Activated CD8-positive, alpha-beta memory T cell treated with anti-CD3 and anti-CD28 coated beads, Interleukin-2, amount 50 U/mL, for 24 hours (primary cell): ENCODE measurements around the gene NMNAT2.
"Not testable (repeated sequence)": the region's sequence is repeated elsewhere in the genome, so short reads cannot be mapped to it uniquely, and the experiment has no call there.

Experiments used
- DNase-seq: peaks from one replicate; pipeline ENCODE4 v3.0.0-alpha.2; 2020; ENCODE audit errors: extremely low read depth

NMNAT2 gene

DNA sequence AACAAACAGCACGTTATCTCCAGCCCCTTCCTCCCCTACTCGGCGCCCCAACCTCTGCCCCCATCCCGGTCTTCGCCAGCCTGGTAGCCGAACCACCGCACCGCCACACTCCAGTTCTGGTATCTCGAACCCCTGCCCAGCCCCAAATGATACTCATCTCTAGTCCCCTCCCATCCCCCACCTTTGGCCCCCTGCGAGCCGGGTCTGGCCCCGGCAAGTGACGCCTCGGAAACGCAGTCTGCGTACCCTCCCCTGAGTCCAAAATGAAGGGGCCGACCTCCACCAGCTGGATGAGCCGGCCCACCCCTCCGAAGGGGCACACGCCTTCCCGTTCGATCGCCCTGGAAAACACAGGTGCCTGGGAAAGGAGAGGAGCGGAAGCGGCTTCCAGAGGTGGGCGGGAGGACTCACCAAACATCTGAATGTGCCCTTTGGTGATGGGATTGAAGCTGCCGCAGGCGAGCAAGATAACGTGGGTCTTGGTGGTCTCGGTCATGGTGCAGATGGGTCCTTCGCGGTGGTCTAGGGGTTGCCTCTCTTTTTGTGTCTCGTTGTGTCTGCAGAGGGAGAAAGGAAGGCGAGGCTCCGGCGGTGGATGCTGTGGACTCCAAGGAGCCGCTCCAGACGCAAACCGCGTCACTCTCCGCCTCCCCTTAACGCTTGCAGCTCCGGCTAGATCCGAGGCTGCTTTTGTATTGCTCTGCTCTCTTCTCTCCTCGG lies at the start of gene NMNAT2:
Gene NMNAT2, minus strand, starts transcription at position 609 of the 720 bp plus-strand sequence. Its CDS starts 113 bp downstream, at position 496.
- no peak for DNase-seq

DNA sequence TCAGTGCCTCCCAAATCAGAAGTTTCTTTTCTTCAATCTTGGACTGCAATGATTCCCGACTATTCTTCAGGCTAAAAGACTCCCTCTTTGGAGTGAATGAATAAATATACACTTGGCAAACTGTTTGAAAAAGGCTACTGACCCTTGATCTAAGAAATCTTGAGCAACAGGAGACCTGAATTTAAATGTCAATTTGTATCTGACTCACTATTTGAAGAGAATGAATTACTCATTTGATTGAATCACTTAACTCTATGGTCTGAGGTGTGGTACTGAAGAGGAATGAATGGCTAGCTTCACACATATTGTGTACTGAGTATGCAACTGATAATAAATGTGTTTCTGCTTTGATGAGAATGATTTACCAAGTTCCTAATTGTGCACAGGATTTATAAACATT lies 49.5 kb upstream of the NMNAT2 start:
- DNase-seq = no peak

DNA sequence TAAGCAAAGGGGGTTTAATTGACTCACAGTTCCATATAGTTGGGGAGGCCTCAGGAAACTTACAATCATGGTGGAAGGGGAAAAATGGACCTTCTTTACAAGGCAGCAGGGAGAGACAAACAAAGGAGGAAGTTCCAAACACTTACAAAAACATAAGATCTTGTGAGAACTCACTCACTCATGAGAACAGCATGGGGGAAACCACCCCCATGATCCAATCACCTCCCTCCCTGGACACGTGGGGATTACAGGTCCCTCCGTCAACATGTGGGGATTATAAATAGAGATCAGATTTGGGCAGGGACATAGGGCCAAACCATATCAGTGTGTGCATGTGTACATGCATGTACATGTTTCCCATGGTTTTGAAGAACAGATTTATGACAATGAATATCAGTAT lies 48.6 kb upstream of the NMNAT2 start:
- DNase-seq = no peak

DNA sequence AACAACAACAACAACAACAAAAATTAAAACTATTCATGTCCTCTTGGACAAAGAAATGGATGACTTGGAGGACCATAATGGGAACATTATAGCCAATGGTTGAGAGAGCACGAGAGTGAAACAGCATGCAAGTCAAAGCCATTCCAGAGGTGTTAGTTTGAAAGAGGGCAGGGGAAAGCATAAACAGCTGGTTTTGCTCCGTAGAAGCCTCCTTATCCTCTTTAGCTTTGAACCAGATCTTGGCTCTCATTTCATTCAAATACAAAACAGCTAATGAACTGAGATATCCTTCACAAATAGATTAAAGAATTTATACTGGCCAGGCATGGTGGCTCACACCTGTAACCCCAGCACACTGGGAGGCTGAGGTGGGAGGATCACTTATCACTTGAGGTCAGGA lies 45.4 kb upstream of the NMNAT2 start:
- no peak for DNase-seq

DNA sequence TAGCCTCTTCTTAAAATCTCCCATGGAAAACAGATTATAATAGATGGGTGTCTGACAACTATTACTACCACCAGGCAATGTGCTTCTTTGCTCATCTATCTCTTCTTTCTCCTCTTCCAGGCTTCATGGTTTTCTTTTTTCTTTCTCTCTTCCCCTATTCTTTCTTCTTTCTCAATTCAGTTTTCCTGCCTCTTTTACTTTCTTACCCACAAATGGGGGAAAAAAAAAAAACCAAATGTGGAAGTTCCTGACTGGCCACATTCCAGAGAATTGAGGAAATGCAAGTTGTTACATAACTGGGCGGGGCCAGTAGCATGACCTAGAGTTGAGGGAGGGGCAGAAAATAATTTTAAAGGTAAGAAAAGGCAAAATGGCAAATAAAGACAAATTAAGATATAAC lies 43.2 kb upstream of the NMNAT2 start:
- DNase-seq = no peak

DNA sequence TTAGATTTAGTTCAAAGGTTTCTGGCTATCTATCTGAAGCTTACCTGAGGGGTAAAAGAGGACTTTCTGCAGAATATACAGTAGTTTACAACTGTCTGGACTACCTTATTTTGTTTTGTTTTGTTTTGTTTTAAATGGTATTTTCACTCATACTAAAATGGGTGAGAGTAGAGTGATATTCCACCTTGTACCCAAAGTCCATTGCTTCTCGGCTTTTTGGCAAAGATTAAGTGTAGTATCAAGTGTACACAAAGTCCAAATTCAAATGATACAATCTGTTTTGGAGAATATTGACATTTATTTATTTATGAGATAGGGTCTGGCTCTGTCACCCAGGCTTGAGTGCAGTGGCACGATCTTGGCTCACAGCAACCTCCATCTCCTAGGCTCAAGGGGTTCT lies 42.4 kb upstream of the NMNAT2 start:
- no peak for DNase-seq

DNA sequence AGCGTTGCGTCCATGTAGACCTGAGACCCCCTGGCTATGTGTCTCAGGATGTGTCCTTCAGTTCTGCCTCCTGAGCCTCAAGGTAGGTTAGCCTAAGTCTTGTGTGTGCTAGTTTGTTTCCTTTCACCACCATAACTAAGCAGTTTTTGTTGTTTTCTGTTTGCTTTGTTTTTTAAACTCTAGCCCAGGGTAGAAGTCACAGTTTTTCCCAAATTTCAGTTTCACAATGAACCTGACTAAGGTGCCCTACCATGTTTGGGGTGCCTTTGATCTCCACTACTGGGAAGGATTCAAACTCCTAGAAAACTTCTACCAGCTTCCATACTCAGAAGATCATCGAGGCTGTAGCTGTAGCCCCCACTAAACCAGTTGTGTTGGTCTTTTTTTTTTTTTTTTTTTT lies 39.3 kb upstream of the NMNAT2 start:
- no peak for DNase-seq

DNA sequence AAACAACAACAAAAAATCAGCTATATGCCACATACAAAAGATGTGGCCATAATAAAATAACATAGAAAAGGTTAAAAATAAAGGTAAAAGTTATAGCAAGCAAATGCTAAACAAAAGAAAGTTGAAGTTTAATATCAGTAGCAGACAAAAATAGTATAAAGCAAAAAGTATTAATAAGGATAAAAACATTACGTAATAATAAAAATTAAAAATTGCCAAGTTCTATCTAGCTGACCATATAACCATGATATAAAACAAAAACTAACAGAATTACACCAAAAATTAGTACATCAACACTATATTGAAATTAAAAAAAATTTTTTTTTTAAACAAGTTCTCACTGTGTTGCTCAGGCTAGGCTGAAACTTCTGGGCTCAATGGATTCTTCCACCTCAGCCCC lies 38.6 kb upstream of the NMNAT2 start:
- DNase-seq = no peak

DNA sequence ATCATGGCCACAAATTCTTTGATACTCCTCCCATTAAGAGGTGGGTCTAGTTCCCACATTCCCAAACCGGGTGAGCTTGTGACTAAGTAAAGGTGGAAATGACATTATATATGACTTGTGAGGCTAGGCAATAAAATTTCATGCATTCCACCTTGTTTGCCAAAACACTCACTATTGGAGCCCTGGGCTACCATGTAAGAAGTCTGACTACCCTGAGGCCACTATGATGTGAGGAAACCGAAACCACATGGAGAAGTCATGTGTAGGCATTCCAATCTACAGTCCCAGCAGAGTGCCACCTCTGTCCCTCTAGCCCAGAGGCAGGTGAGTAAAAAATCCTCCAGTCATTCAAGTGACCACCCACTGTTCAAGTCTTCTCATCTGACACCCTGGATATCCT lies 36.2 kb upstream of the NMNAT2 start:
- no peak for DNase-seq

DNA sequence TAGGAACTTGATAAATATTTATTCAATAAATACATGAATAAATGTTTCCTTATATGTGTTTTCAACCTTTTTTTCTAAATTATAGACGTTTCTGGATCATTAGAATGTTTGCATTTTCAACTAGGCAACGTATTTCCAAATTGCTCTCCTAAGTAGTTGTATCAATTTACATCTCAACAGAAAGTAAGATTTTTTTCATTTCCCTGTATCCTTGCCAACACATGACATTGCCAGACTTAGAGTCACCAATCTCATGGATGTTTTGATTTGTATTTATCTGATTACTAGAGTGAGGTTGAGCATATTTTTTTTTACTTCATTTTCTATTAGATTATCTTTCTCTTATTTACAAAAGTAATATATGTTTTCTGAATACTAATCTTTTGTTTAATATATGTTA lies 31.9 kb upstream of the NMNAT2 start:
- no peak for DNase-seq

DNA sequence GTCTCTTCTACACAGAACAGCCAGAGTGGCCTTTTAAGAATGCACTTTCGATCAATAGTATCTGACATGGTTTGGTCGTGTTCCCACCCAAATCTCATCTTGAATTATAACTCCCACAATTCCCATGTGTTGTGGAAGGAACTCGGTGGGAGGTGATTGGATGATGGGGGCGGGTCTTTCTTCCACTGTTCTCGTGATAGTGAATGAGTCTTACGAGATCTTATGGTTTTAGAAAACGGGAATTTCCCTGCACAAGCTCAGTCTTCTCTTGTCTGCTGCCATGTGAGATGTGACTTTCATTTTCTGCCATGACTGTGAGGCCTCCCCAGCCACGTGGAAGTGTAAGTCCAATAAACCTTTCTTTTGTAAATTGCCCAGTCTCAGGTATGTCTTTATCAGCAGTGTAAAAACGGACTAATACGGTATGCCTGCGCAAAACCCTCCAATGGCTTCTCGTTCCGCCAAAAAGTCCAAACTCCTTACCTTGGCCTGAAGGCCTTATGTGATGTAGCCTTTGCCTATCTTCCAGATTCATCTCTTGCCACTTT lies 31.1 kb upstream of the NMNAT2 start:
- DNase-seq = no peak

DNA sequence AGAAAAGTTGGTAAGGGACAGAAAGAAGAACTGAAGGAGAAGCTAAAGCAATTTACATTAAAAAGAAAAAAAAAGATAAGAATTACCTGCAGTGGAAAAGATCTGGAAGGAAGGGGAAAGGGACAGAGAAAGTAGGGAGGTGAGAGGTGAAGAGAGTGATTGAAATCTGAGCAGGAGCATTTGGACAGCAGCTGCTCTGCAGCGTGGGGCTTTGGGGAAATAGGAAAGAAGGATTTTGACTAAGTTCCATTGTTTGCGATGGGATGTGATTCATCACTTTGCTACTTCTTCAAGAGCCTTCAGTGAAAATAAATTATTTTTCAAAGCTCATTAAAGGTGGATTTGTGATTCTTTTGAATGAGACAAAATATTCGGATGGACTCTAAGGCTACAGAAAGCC lies 26.1 kb upstream of the NMNAT2 start:
- no peak for DNase-seq

DNA sequence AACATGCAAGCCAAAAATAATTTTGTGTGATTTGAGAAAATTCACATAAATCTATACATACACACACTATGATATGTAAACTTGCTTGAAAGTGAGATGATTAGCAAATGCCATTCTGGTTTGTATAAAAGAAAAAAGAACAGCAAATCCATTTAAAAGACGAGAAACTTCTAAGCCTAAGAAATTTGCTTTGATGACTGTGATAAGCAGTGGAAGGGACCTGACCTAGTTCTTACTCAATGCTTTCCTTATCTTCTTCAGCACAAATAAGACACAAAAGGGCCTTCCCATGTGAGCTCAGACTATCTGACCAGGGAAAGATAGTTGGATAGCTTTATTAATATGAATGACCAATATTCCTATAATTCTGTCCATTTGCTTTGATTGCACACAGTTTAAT lies 25.3 kb upstream of the NMNAT2 start:
- no peak for DNase-seq

DNA sequence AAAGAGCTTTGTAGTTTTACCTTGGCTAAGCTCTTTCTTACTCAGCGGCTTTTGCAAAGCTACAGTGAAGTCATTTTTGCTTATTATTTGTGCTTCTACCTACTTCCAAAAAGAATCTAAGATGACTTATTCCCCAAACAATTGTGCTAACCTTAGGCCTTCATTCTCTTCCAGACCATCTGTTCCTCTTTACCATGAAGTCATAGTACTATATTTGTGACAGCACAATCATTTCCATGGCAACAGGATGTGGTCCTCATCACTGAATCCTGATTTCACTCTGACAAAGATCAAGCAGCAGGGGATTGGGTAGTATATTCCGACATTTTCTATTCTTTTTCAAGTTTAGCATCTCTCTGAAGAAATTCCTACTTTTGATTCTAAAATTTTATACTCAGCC lies 24.8 kb upstream of the NMNAT2 start:
- no peak for DNase-seq

DNA sequence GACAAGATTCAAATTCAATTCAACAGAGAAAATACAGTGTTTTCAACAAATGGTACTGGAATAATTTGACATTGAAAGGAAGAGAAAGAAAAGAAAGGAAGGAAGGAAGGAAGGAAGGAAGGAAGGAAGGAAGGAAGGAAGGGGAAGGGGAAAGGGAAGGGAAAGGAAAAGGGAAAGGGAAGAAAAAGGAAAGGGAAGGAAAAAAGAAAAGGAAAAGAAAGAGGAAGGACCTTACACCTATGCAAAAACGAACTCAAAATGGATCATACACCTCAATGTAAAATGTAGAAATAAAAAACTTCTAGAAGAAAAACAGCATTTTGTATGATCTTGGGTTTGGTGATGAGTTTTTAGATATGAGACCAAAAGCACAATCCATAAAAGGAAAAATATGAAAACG lies 19.9 kb upstream of the NMNAT2 start:
- DNase-seq = no peak

DNA sequence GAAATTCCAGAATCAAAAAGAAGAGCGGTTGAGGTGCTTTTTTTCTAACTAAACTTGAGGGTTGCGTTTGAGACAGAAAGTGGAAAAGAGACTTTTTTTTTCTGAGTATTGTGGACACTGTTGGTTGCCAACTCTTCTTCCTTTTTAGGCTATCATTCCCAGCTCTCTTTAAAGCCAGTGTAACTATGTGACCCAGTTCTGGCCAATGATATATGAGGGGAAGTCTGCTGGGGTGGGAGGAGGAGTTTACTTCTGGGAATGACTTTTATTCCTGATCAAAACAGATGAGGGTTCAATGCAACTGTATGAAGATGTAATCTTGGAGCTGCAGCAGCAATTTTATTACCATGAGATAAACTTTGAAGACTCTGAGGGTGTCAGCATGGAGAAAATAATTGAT lies 17.3 kb upstream of the NMNAT2 start:
- DNase-seq = no peak

DNA sequence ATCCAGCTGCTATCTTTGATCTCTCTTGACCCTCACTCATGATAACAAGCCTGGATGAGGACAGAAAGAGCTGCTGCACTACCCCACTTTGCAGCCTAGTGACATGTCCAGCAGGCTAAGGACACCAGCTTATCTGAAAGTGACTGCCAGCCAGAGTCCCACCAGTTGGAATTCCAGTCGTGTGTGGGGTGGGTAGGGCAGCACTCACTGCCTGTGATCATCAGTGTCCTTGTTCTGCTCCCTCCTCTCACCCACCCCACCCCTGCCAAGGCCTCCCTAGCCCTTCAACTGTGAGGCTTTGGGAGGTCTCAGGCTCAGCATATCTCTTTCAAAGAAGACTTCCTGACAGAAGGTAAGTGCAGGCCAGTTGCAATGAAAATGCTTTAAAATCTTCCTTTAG lies 15.5 kb upstream of the NMNAT2 start:
- no peak for DNase-seq

DNA sequence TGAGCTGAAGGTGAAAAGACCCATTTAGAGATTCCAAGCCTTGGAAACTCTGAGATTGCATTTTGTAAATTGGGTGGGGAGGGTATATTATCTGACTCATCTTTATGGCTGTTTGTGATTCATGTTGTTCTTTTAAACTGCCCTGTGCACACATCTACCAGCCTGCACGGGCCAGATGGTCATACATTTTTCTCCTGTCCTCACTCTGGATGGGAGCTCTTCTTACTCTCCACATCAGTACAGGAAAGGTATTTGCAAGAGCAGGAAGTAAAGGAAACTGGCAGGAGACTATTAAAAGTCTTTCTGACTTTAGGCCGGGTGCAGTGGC lies 14.3 kb upstream of the NMNAT2 start:
- no peak for DNase-seq

DNA sequence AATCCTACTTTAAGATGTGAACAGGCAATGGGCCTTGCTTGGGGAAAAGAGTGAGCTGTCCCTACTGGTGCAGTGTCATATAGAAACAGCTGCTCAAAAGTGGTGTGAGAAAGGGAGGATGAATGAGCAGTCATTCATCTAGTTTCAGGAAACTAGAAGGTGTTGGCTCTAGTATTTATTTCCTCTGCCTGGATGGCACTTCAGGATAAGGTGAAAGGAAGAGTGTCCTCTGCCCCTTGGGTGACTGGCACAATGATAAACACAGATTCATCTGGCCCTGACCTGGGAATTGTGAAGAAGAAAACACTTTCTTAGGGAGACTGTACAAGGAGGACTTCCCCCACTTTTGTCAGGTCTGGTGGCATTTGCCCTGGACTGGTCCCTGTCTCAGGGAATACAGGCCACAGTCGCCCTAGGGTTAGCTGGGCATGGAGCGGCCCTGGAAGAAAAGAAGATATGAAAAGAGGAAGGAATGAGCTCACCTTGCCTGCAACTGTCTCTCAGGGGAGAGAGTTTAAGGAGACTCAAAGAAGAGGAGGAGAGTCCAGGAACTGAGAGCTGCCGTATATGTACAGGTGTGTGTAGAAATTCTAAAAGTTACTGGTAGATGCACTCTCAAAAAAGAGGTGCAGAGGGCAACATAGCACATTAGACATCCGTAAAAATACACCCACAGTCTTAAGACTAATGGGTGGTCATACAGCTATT lies 13.8 kb upstream of the NMNAT2 start:
- no peak for DNase-seq

DNA sequence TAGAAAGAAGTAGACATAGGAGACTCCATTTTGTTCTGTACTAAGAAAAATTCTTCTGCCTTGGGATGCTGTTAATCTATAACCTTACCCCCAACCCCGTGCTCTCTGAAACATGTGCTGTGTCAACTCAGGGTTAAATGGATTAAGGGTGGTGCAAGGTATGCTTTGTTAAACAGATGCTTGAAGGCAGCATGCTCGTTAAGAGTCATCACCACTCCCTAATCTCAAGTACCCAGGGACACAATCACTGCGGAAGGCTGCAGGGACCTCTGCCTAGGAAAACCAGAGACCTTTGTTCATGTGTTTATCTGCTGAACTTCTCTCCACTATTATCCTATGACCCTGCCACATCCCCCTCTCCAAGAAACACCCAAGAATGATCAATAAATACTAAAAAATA lies 9.4 kb upstream of the NMNAT2 start:
- not testable (repeated sequence) for DNase-seq

DNA sequence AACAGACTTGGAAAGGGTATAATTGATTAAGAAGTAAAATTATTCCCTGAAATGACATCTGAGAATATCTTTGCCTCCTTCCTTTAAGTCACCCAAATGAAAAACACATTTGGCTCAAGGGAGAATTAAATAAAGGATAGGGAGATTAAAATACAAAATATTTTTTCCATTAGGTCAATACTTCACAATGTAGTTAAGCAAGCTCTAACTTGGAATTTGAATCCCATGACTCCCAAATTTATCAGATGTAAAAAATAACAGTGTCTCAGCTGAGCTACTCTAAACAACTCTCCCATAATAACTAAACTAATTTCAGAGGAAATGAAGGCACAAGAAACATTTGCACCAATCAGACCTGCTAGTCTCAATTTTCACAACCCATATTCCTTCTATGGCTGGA lies 6.5 kb upstream of the NMNAT2 start:
- DNase-seq = no peak

DNA sequence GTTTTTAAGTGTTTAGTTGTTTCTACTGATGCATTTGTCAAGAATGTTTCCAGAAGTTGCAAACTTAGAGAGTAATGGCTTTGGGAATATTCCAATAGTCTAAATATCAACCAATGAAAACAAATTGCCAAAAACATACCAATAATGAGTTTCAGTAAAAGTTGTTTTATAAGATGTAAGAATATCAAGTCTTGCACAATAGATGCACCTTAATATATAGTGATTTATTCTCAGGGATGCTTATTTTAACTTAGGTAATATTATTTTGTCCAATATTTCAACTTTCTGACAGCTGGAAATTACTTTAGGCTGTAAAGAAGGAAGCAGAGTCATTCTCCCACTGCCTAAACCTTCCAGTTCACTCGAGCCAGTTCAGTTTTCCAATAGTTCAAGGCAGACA lies 5.4 kb upstream of the NMNAT2 start:
- no peak for DNase-seq

DNA sequence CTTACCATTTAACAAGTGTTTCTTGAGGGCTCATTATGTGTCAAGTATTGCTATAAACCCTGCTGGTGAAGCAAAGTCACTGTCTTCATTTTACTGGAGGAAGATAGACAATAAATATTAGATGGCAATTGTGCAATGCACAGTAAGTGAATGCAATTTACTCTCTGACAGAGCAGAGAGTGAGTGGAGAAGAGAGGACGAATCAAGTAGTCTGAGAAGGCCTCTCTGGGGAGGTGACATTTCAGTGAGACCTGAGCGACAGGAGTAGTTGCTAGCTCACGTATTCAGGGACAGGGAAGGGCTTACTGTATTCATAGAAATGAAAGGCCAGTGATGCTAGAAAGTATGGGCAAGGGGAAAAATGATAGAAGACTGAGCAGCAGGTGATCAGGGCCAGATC lies 1.2 kb upstream of the NMNAT2 start:
- no peak for DNase-seq

DNA sequence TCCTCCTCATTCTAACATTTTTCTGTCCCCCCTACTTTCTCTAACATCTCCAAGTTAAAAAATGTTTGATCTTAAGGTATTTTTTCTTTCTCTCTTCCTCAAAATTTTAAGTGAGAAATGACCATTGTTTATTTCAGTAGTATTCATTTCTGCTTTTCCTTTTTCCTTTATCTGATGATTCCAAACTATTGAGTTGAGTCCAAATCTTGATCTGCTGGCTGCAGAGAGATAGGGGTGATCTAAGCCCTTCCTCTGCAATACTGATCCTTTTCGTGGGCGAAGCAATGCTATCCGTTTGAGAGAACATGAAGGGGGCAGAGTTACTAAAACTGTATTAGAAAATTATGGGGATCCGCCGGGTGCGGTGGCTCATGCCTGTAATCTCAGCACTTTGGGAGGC lies 516 bp upstream of the NMNAT2 start:
- no peak for DNase-seq
